Calu3 (cell line): ENCODE measurements around the gene CCDC93. TPM values are rescaled to one million over a fixed set of nuclear protein-coding genes. Genes with fewer than 3 reads are reported as not detected.

Experiments
- BruUV-seq: library from RNA; stranded (reverse); fragments of 400-500 nt; replicated peaks from 2 replicates; lab custom pipeline; 2021; lab: Mats Ljungman, UMichigan
- CTCF ChIA-PET: fragments of 300-600 bp; sonication (Branson Sonifier 250); formaldehyde crosslinking; loops from one replicate; lab custom pipeline; 2022; ENCODE audit warnings: antibody characterized with exemption; lab: Charles Lee
- DNase-seq: peaks from one replicate; pipeline ENCODE4 v3.0.0; 2022
- H3K27ac Mint-ChIP-seq: one replicate; pipeline ENCODE4 v1.8.0; 2022; ENCODE audit warnings: mixed read lengths; ENCODE audit not compliant: unreplicated experiment
- H3K27me3 Mint-ChIP-seq: one replicate; pipeline ENCODE4 v1.8.0; 2022; ENCODE audit warnings: mixed read lengths; ENCODE audit not compliant: unreplicated experiment
- H3K36me3 Mint-ChIP-seq: one replicate; pipeline ENCODE4 v1.8.0; 2022; ENCODE audit warnings: mild to moderate bottlenecking, moderate library complexity, mixed read lengths; ENCODE audit not compliant: insufficient read depth, unreplicated experiment
- H3K4me1 Mint-ChIP-seq: one replicate; pipeline ENCODE4 v1.8.0; 2022; ENCODE audit warnings: mild to moderate bottlenecking, low read depth, mixed read lengths; ENCODE audit not compliant: unreplicated experiment
- H3K4me3 Mint-ChIP-seq: one replicate; pipeline ENCODE4 v1.8.0; 2022; ENCODE audit warnings: mild to moderate bottlenecking, low read depth, moderate library complexity, mixed read lengths; ENCODE audit not compliant: unreplicated experiment
- H3K9me3 Mint-ChIP-seq: one replicate; pipeline ENCODE4 v1.8.0; 2022; ENCODE audit warnings: low read depth, mixed read lengths; ENCODE audit not compliant: unreplicated experiment
- CTCF ChIP-seq: fragments of 200-600 bp; IDR thresholded peaks from one replicate; pipeline ENCODE4 v1.8.0; 2022; ENCODE audit warnings: antibody characterized with exemption; ENCODE audit not compliant: unreplicated experiment
- intact Hi-C: fragments of 100-400 bp; cut with micrococcal nuclease; formaldehyde crosslinking; loops from one replicate; pipeline ENCODE4 v1.10.0; 2022; ENCODE audit not compliant: unreplicated experiment
- total RNA-seq: library from RNA; stranded (reverse); gene quantifications from 2 replicates; pipeline ENCODE4 v1.2.3, GENCODE V29; 2022

Gene CCDC93
- total RNA-seq, 1 experiment from 2014 or later = 57.3 TPM

GRCh38 chr2:117940436-117940835 is 73.4 kb downstream of the CCDC93 start:
- no peak for DNase-seq
- Mint-ChIP-seq H3K36me3 (peaks cover 29% of the 10 kb centered on the region), H3K27me3 (no peaks in the 10 kb centered on the region), H3K9me3 (no peaks in the 10 kb centered on the region), H3K4me1 (no peaks in the 10 kb centered on the region), H3K27ac (no peak overlapping the region), H3K4me3 (no peak overlapping the region)
- CTCF ChIA-PET = no interaction called here
- no TSS peak for BruUV-seq
- intact Hi-C loops = no loop called here
- no peak for TF ChIP-seq CTCF

GRCh38 chr2:117938611-117939010 is 75.3 kb downstream of the CCDC93 start:
- H3K4me1 Mint-ChIP-seq = no peaks in the 10 kb centered on the region
- CTCF ChIA-PET = no interaction called here
- no peaks in the 10 kb centered on the region for H3K9me3 Mint-ChIP-seq
- BruUV-seq = no TSS peak
- no peaks in the 10 kb centered on the region for H3K27me3 Mint-ChIP-seq
- H3K36me3 Mint-ChIP-seq = peaks cover 43% of the 10 kb centered on the region
- no peak for DNase-seq
- no peak overlapping the region for H3K4me3 Mint-ChIP-seq
- TF ChIP-seq CTCF = no peak
- no peak overlapping the region for H3K27ac Mint-ChIP-seq
- intact Hi-C loops = no loop called here

- Mint-ChIP-seq H3K4me1 (no peaks in the 10 kb centered on the region), H3K9me3 (no peaks in the 10 kb centered on the region), H3K36me3 (peaks cover 42% of the 10 kb centered on the region), H3K4me3 (no peak overlapping the region), H3K27ac (no peak overlapping the region), H3K27me3 (no peaks in the 10 kb centered on the region)
- TF ChIP-seq CTCF = no peak
- intact Hi-C loops = no loop called here
- DNase-seq = no peak
- CTCF ChIA-PET = no interaction called here
- BruUV-seq = no TSS peak
Observed at GRCh38 chr2:117936871-117937428, 76.9 kb downstream of the CCDC93 start.

GRCh38 chr2:117935954-117936353 is 77.9 kb downstream of the CCDC93 start:
- BruUV-seq = no TSS peak
- intact Hi-C loops = no loop called here
- no peak for DNase-seq
- Mint-ChIP-seq H3K9me3 (no peaks in the 10 kb centered on the region), H3K36me3 (peaks cover 52% of the 10 kb centered on the region), H3K4me3 (no peak overlapping the region), H3K27ac (no peak overlapping the region), H3K4me1 (no peaks in the 10 kb centered on the region), H3K27me3 (no peaks in the 10 kb centered on the region)
- CTCF ChIA-PET = no interaction called here
- no peak for TF ChIP-seq CTCF
